Activated naive CD8-positive, alpha-beta T cell treated with anti-CD3 and anti-CD28 coated beads, Interleukin-2, amount 10 ng/mL, durations not matched to agents 7 days and 5 days (primary cell): ENCODE results near the gene GNLY. TPM values are rescaled to one million over a fixed set of nuclear protein-coding genes. Genes with fewer than 3 reads are reported as not detected.
"Not testable (repeated sequence)": the region's sequence is repeated elsewhere in the genome, so short reads cannot be mapped to it uniquely, and the experiment has no call there.

Experiments used
- ATAC-seq: fragments of 150-1000 bp; cut with Tn5 transposase; one replicate; pipeline ENCODE4 v1.10.0; 2021; ENCODE audit warnings: low read depth, moderate library complexity
- POLR2A ChIA-PET: fragments of 350-600 bp; sonication (Branson Sonifier 250); formaldehyde crosslinking; loops from one replicate; lab custom pipeline; 2021; ENCODE audit warnings: antibody characterized with exemption; lab: Charles Lee
- DNase-seq: peaks from one replicate; pipeline ENCODE4 v3.0.0; 2021
- H3K27ac Mint-ChIP-seq: one replicate; pipeline ENCODE4 v1.8.0; 2022; ENCODE audit warnings: mild to moderate bottlenecking, mixed read lengths
- H3K27me3 Mint-ChIP-seq: one replicate; pipeline ENCODE4 v1.8.0; 2022; ENCODE audit warnings: mild to moderate bottlenecking, moderate library complexity, mixed read lengths
- H3K36me3 Mint-ChIP-seq: one replicate; pipeline ENCODE4 v1.8.0; 2021; ENCODE audit warnings: mild to moderate bottlenecking, mixed read lengths
- H3K4me1 Mint-ChIP-seq: one replicate; pipeline ENCODE4 v1.8.0; 2021; ENCODE audit warnings: mixed read lengths
- H3K4me3 Mint-ChIP-seq: one replicate; pipeline ENCODE4 v1.8.0; 2022; ENCODE audit warnings: mild to moderate bottlenecking, moderate library complexity, mixed read lengths
- H3K9me3 Mint-ChIP-seq: one replicate; pipeline ENCODE4 v1.8.0; 2021; ENCODE audit warnings: mixed read lengths
- total RNA-seq, 2 experiments: library from RNA; stranded (reverse); gene quantifications; one replicate each; pipeline ENCODE4 v1.2.3, GENCODE V29; 2021

Gene GNLY
- total RNA-seq, 2 experiments from 2014 or later = 22.0 to 27.5 TPM

DNA sequence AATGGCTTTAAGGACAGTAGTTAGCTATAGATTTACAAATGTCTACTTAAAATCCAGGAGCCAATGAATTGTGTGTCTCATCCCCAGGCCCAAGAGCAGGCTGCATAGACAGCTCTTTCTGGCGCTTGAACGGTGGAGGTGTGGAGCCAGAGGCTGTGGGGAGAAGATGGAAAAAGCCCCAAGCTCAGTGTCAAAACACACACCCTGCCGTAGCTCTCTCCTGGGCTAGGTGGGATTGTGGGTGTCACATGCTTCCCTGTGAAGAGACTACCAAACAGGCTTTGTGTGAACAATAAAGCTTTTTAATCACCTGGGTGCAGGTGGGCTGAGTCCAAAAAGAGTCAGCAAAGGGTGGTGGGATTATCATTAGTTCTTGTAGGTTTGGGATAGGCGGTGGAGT is 36.8 kb upstream of the GNLY start:
- H3K4me1 Mint-ChIP-seq = peaks cover 16% of the 10 kb centered on the region
- H3K27ac Mint-ChIP-seq, DNase-seq, H3K9me3 Mint-ChIP-seq, ATAC-seq, H3K36me3 Mint-ChIP-seq, H3K4me3 Mint-ChIP-seq, H3K27me3 Mint-ChIP-seq: not testable (repeated sequence)
- POLR2A ChIA-PET = interaction anchor here (0.7 kb wide), 1 partner anchor 239 kb away, joined by 3 read pairs; no protein-coding TSS in a partner anchor

DNA sequence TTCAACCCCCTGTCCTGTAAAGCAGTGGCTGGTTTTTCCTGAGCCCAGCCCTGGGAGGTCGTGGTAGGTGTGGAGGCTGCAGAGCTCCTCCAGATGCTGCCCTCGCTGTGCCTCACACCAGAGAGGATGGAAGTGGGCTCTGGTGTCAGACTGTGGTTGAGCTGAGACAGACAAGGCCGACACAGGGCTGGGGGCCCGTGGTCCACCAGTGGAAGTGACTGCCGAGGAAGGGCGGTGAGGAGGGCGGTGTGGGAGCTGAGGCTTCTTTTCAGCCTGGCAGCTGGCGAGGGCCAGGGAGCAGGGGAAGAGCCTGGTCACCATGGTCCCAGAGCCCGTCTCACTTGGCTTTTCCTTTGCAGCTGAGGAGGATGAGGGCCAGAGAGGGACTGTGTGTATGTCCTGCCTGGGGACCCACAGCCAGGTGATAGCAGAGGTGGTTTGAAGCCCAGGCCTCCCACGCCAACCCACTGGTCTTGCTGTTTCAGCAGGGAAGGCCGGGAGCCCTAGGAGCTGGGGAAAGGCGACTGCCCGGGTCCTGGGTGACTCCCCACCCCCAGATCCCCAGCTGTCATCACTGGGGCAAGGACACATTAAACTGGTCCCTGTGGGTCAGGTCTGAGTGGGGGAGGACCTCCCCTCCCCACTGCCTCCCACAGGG is 34.7 kb upstream of the GNLY start:
- Mint-ChIP-seq H3K36me3 (peaks cover 4% of the 10 kb centered on the region), H3K9me3 (no peaks in the 10 kb centered on the region), H3K4me3 (peak overlapping the region; percentile 37), H3K4me1 (peaks cover 14% of the 10 kb centered on the region), H3K27me3 (no peaks in the 10 kb centered on the region), H3K27ac (no peak overlapping the region)
- no peak for DNase-seq
- POLR2A ChIA-PET = interaction anchor here (0.7 kb wide), 1 partner anchor 9 kb away, joined by 3 read pairs; no protein-coding TSS in a partner anchor
- peak; percentile 60 for ATAC-seq

DNA sequence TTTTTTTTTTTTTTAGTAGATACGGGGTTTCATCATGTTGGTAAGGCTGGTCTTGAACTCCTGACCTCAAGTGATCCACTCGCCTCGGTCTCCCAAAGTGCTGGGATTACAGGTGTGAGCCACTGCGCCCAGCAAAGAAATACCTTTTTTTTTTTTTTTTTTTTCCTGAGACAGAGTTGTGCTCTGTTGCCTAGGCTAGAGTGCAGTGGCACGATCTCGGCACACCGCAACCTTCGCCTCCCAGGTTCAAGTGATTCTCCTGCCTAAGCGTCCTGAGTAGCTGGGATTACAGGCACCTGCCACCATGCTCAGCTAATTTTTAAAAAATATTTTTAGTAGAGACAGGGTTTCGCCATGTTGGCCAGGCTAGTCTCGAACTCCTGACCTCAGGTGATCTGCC is 33.9 kb upstream of the GNLY start:
- DNase-seq, H3K27ac Mint-ChIP-seq, H3K9me3 Mint-ChIP-seq, ATAC-seq, H3K27me3 Mint-ChIP-seq, H3K36me3 Mint-ChIP-seq, POLR2A ChIA-PET, H3K4me3 Mint-ChIP-seq: not testable (repeated sequence)
- peaks cover 14% of the 10 kb centered on the region for H3K4me1 Mint-ChIP-seq

DNA sequence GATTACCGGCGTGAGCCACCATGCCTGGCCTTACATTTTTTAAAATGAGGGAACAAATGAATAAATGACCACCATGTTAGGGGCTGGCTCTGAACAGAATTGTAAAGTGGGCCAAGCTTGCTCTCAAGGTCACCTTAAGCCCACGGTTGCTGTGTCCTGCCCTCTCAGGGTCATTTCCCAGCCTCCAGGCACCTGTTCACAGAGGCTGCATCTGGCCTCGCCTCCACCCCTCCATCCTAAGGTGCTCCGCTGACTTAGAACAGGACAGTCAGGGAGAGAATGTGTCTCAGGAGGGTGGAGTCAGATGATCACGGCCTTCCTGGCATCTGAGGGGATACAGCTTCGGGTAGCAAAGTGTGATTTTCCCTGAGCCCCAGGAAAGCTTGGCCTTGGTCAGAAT is 33.4 kb upstream of the GNLY start:
- no peak overlapping the region for H3K4me3 Mint-ChIP-seq
- no peak for DNase-seq
- peaks cover 4% of the 10 kb centered on the region for H3K36me3 Mint-ChIP-seq
- no peaks in the 10 kb centered on the region for H3K9me3 Mint-ChIP-seq
- H3K4me1 Mint-ChIP-seq = peaks cover 14% of the 10 kb centered on the region
- H3K27me3 Mint-ChIP-seq = no peaks in the 10 kb centered on the region
- no peak for ATAC-seq
- POLR2A ChIA-PET = no interaction called here
- no peak overlapping the region for H3K27ac Mint-ChIP-seq

DNA sequence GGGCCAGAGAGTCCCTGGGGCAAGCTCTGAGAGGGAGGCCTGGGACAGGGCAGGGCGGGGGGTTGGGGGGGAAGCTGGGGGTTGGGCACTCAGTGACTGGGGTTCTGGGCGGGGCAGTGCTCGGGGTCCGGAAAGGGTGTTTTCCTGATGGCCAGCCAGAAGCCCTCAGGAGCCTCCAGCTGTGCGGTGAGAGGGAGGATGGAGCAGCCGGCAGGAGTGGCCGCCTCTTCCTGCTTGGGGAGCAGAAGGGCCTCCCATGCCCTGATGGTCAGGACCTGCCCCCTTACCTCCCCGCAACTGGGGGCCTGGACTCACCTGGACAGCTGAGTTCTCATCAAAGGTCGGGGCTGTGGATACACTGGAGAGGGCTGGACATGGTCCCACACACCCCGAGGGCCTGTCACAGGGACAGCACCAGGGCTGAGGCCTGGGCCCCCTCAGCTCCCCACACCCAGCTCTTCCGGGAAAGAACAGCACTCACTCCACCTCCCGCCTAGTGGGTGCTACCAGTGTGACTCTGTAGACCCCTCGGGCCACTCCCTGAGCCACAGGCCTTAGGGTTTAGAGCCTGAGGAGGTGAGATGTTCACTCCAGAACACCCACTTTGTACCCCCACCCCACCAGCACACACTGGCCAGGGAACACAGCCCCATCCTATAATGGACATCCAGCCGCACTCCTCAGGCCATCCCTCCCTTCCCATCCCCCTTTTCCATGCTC is 32.9 kb upstream of the GNLY start:
- DNase-seq (no peak), ATAC-seq (no peak)
- H3K4me3 Mint-ChIP-seq = no peak overlapping the region
- peaks cover 11% of the 10 kb centered on the region for H3K4me1 Mint-ChIP-seq
- no peak overlapping the region for H3K27ac Mint-ChIP-seq
- no peaks in the 10 kb centered on the region for H3K27me3 Mint-ChIP-seq
- no peaks in the 10 kb centered on the region for H3K9me3 Mint-ChIP-seq
- H3K36me3 Mint-ChIP-seq = no peaks in the 10 kb centered on the region
- POLR2A ChIA-PET = no interaction called here

DNA sequence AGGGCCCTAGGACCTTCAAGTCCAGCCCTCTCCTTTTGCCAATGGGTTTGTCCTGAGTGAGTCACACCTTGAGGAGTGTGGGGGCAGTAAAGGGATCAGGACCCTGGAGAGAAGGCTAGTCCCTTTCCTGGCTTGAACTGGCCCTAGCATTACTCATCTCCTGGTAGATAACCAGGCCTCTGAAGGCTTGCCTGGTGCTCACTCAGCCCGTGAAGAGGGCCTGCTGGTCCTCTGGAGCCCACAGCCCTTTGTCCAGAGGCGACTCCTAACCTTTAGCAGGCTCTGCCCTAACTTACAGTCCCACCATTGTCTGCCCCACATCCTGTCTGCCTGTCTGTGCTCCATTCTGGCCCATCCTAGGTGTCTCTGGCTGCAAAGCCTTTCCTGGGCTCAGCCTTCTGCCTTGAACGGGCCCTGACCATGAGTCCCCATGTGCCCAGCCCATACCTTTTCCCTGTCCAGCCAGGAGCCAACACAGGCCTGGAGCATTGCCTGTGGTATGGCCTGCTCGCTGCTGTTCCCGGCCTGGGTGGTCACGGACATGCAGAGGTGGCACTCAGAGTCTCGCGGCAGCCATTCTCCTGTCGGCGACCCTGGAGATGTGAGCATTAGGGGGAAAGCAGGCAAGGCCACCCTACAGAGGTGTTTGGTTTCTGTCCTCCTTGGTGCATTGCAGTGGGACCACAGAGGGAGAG is 31.1 kb upstream of the GNLY start:
- Mint-ChIP-seq H3K27ac (no peak overlapping the region), H3K27me3 (no peaks in the 10 kb centered on the region), H3K9me3 (no peaks in the 10 kb centered on the region), H3K4me3 (no peak overlapping the region), H3K36me3 (no peaks in the 10 kb centered on the region), H3K4me1 (peaks cover 8% of the 10 kb centered on the region)
- ATAC-seq = no peak
- POLR2A ChIA-PET = no interaction called here
- no peak for DNase-seq

DNA sequence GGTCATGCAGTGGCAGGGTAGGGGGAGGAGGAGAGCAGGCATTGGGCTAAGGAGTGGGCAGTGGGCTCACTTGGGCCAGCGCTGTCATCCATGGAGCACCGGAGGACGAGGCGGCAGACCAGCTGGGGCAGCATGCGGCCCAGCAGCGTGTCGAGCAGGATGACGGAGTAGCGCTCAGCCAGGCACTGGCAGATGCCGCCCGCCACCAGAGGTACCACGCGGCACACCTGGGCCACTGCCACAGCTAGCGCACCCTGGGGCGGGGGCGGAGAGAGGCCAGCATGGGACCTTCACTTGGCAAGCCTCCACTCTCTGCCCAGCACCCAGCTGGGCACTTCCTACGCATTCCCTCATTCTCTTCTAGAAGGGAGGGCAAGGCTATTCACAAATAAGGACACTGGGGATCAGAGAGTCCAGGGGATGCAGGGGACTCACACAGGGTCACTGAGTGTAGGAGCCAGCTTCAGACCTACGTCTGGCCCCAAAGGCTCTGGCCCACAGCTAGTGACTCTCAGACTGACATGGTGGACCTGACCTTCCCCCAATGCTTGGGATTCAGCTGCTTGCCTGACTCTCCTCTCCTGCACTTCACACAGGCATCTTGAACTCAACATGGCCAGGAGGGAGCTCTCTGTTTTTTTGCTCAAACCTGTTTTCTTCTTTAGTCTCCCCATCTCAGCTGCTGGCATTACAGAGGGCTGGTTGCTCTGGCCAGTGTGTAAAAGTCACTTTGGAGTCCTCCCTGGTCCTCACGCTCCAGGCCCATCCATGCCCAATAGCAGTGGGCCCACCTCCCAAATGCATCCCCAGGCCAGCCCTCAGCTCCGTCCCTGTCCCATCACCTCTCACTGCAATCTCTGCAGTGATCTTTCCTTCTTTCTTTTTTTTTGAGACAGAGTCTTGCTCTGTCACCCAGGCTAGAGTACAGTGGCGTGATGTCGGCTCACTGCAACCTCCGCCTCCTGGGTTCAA is 30.3 kb upstream of the GNLY start:
- Mint-ChIP-seq H3K4me3 (no peak overlapping the region), H3K36me3 (no peaks in the 10 kb centered on the region), H3K4me1 (peaks cover 7% of the 10 kb centered on the region), H3K27ac (no peak overlapping the region), H3K9me3 (no peaks in the 10 kb centered on the region), H3K27me3 (no peaks in the 10 kb centered on the region)
- POLR2A ChIA-PET = no interaction called here
- ATAC-seq (no peak), DNase-seq (no peak)

DNA sequence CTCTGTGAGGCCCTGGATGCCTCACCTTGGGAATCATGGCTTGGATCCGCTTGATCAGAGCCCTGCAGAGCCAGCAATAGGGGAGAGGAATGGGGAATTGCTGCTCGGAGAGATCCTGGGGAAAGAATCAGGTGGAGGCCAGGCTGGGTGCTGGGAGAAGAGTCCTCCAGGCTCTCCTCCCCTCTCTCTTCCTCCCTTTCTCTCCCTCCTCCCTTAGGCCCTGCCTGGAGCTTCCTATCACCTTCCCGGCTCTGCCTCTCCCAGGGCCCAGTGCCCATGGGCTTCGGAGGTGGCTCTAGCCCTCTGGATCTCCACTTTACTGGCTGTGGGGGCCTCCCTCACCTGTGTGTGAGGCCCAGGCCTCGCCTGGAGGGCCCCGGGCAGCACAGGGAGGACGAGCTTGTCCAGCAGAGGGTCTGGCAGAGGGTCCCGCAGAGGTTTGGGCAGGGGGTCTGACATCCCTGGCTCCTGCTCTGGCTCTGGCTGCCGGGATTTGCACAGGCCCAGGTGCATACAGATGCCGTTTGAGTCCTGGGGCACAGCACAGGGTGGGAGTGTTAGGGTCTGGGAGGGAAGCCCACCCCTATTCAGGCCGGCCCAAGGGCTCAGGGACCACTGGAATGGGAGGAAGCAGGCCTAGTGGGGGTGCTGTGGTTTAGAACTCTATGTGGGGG is 28.8 kb upstream of the GNLY start:
- H3K36me3 Mint-ChIP-seq = no peaks in the 10 kb centered on the region
- H3K4me3 Mint-ChIP-seq = no peak overlapping the region
- ATAC-seq (no peak), DNase-seq (no peak)
- POLR2A ChIA-PET = no interaction called here
- H3K9me3 Mint-ChIP-seq = no peaks in the 10 kb centered on the region
- peak overlapping the region; percentile 13 for H3K27ac Mint-ChIP-seq
- H3K27me3 Mint-ChIP-seq = peaks cover under 1% of the 10 kb centered on the region
- no peaks in the 10 kb centered on the region for H3K4me1 Mint-ChIP-seq

DNA sequence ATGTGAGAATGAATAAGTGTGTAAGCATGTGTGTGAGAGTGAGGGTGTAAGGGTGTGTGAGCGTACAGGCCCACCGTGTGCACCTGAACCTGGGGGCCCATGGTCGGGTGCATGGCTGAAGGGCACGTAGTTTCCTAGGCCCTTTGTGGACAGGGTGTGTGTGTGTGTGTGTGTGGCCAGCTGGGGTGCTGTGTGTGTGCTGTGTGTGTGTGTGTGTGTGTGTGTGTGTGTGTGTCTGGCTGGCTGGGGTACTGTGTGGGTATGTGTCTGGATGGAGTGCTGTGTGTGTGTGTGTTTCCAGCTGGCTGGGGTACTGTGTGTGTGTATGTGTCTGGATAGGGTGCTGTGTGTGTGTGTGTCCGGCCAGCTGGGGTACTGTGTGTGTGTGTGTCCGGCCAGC is 28.1 kb upstream of the GNLY start:
- no peaks in the 10 kb centered on the region for H3K36me3 Mint-ChIP-seq
- no peak overlapping the region for H3K4me3 Mint-ChIP-seq
- POLR2A ChIA-PET = no interaction called here
- ATAC-seq = no peak
- peaks cover 3% of the 10 kb centered on the region for H3K27me3 Mint-ChIP-seq
- no peaks in the 10 kb centered on the region for H3K4me1 Mint-ChIP-seq
- no peaks in the 10 kb centered on the region for H3K9me3 Mint-ChIP-seq
- no peak for DNase-seq
- peak overlapping the region; percentile 13 for H3K27ac Mint-ChIP-seq

DNA sequence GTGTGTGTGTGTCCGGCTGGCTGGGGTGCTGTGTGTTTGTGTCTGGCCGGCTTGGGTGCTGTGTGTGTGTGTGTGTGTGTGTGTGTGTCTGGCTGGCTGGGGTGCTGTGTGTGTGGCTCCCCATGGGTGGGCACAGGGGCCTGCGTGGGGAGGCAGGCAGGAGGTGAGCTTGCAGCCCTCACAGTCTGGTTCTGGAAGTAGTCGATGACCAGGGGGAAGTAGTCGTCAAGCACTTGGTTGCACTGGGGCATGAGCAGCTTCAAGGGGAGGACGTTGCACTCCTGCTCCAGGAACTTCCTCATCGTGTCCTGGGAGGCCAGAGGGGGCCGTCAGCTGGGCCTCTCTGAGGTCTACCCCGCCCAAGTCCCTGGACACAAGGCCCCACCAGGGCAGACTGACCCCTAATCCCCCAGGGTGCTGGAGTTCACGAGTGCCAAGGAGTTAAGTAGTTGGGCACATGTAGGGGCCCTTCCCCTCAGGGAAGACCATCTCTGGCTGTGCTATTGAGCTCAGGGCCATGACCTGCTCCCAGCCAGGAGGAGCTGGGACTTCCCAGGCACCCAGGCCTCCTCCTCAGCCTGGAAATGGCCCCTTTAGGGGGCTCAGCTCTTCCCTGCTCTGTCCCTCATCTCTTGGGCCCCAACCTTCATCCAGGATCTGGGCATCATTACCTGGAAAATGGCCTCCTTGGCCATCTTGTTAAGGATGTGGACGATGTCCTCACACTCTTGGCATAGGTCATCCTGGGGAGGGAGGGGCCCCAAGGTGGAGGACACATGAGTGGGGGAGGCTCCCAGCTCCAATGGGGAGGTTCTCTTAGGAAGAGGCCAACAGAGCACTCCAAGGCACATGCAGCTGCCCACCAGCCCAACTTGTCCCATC is 27.5 kb upstream of the GNLY start:
- Mint-ChIP-seq H3K9me3 (no peaks in the 10 kb centered on the region), H3K4me3 (no peak overlapping the region), H3K4me1 (peaks cover 2% of the 10 kb centered on the region), H3K27me3 (peaks cover 8% of the 10 kb centered on the region), H3K27ac (no peak overlapping the region), H3K36me3 (no peaks in the 10 kb centered on the region)
- DNase-seq (no peak), ATAC-seq (no peak)
- POLR2A ChIA-PET = no interaction called here

DNA sequence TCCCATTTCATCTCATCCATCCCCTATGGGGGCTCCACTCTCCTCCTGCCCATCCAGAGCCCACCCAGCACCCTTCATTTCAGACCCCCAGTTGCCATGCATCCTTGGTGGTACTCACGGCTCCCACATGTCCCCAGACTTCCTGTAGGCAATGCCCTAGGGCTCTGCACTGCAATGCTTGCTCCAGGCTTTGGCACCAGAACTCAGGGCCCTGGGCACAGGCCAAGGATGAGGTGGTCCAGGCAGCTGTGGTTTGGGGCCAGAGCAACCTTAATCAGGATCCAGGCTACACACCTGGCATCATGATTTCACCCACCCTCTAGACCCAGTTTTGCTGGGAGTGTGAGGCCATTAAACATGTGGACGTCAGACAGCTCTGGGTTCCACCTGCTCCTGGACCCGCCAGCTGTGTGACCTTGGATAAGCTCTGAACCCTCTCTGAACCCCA is 26.6 kb upstream of the GNLY start:
- no peak overlapping the region for H3K27ac Mint-ChIP-seq
- POLR2A ChIA-PET = no interaction called here
- no peak for ATAC-seq
- H3K36me3 Mint-ChIP-seq = no peaks in the 10 kb centered on the region
- H3K4me1 Mint-ChIP-seq = peaks cover 2% of the 10 kb centered on the region
- no peak overlapping the region for H3K4me3 Mint-ChIP-seq
- H3K9me3 Mint-ChIP-seq = no peaks in the 10 kb centered on the region
- no peak for DNase-seq
- peaks cover 10% of the 10 kb centered on the region for H3K27me3 Mint-ChIP-seq
